H1 (cell line): ENCODE results near the gene TSTD2. TPM values are rescaled to one million over a fixed set of nuclear protein-coding genes. Genes with fewer than 3 reads are reported as not detected.
A peak's percentile ranks its signal among the peaks of the same experiment; 100 is the strongest.

ENCODE experiments used
- CTCF ChIA-PET: fragments of 300-600 bp; sonication (Branson Sonifier 250); formaldehyde crosslinking; loops from one replicate; lab custom pipeline; 2021; ENCODE audit not compliant: partially characterized antibody; lab: Charles Lee
- POLR2A ChIA-PET: fragments of 300-600 bp; sonication (Branson Sonifier 250); formaldehyde crosslinking; loops from one replicate; lab custom pipeline; 2021; ENCODE audit warnings: inconsistent platforms; ENCODE audit not compliant: partially characterized antibody; lab: Charles Lee
- DNase-seq, 2 experiments: peaks; one replicate each; pipeline versions ENCODE4 v3.0.0 to v3.0.0-alpha.2; 2010 to 2022; ENCODE audit warnings: low spot score in 2 of 2, low read depth in 1 of 2, mixed read lengths in 1 of 2
- FAIRE-seq: peaks from 2 replicates; lab custom pipeline; 2011; peaks lifted over from hg19 to GRCh38; lab: Jason Lieb, UNC
- H2AFZ ChIP-seq: 2 replicates; pipeline ENCODE4 v1.8.1; 2012; ENCODE audit warnings: low read length, inconsistent platforms
- H2AK5ac ChIP-seq: 2 replicates; pipeline ENCODE4 v1.6.1; 2013; ENCODE audit warnings: low read depth, low read length
- H2BK120ac ChIP-seq: replicated peaks from 2 replicates; pipeline ENCODE3; 2013; ENCODE audit warnings: low read depth, low read length, inconsistent platforms
- H2BK12ac ChIP-seq: 2 replicates; pipeline ENCODE4 v1.6.1; 2013; ENCODE audit warnings: low read depth, low read length
- H2BK15ac ChIP-seq: 2 replicates; pipeline ENCODE4 v1.6.1; 2013; ENCODE audit warnings: low read length
- H2BK20ac ChIP-seq: 2 replicates; pipeline ENCODE4 v1.6.1; 2013; ENCODE audit warnings: low read length
- H2BK5ac ChIP-seq: 2 replicates; pipeline ENCODE4 v1.6.1; 2013; ENCODE audit warnings: low read depth, low read length
- H3K14ac ChIP-seq: 2 replicates; pipeline ENCODE4 v1.6.1; 2013; ENCODE audit warnings: inconsistent platforms; ENCODE audit not compliant: insufficient read length
- H3K18ac ChIP-seq: 2 replicates; pipeline ENCODE4 v1.6.1; 2013; ENCODE audit warnings: low read length; ENCODE audit errors: extremely low read depth
- H3K23ac ChIP-seq: 2 replicates; pipeline ENCODE4 v1.6.1; 2013; ENCODE audit warnings: inconsistent platforms; ENCODE audit not compliant: insufficient read length
- H3K23me2 ChIP-seq: 2 replicates; pipeline ENCODE4 v1.6.1; 2013; ENCODE audit warnings: low read depth, low read length
- H3K27ac ChIP-seq: 2 replicates; pipeline ENCODE4 v1.6.1; 2011; ENCODE audit warnings: low read depth, low read length, inconsistent platforms
- H3K27me3 ChIP-seq, 4 experiments: replicated peaks in 1 of 4; 1 replicate in 1 of 4; 2 replicates in 3 of 4; pipeline versions ENCODE4 v1.6.1 to v1.8.1; 2011 to 2013; ENCODE audit warnings: low read length in 3 of 4, mild to moderate bottlenecking in 3 of 4, inconsistent platforms in 2 of 4, mixed read lengths in 2 of 4, moderate library complexity in 1 of 4; ENCODE audit not compliant: control insufficient read depth in 3 of 4, insufficient read depth in 3 of 4; ENCODE audit errors: extremely low read depth in 1 of 4
- H3K36me3 ChIP-seq, 4 experiments: 2 replicates each; pipeline versions ENCODE4 v1.6.1 to v1.8.1; 2011 to 2013; ENCODE audit warnings: mild to moderate bottlenecking in 4 of 4, low read length in 3 of 4, moderate library complexity in 2 of 4, control low read depth in 1 of 4, inconsistent platforms in 1 of 4; ENCODE audit not compliant: insufficient read depth in 4 of 4, control insufficient read depth in 2 of 4
- H3K4ac ChIP-seq: replicated peaks from 2 replicates; pipeline ENCODE3; 2013; ENCODE audit warnings: low read length, low read depth, mixed read lengths, inconsistent platforms; ENCODE audit not compliant: insufficient read length
- H3K4me1 ChIP-seq, 4 experiments: replicated peaks in 1 of 4; 1 replicate in 1 of 4; 2 replicates in 3 of 4; pipeline versions ENCODE4 v1.6.1 to v1.8.1; 2011 to 2013; ENCODE audit warnings: low read length in 3 of 4, inconsistent platforms in 2 of 4, mixed read lengths in 1 of 4; ENCODE audit not compliant: insufficient read depth in 4 of 4, control insufficient read depth in 3 of 4
- H3K4me2 ChIP-seq, 2 experiments: 2 replicates each; pipeline versions ENCODE4 v1.6.1 to v1.8.1; 2011 to 2013; ENCODE audit warnings: low read depth in 2 of 2, low read length in 2 of 2, control low read depth in 1 of 2, inconsistent platforms in 1 of 2, mild to moderate bottlenecking in 1 of 2; ENCODE audit not compliant: insufficient read depth in 1 of 2
- H3K4me3 ChIP-seq, 4 experiments: fragments of 200-600, 300-600 bp in 1 of 4; sonication (generic), shearing (Covaris generic), sonication (Bioruptor Twin) in 1 of 4; 2 replicates each; pipeline versions ENCODE4 v1.5.1 to v1.8.1; 2011 to 2016; ENCODE audit warnings: low read length in 4 of 4, low read depth in 3 of 4, control low read depth in 2 of 4, inconsistent platforms in 2 of 4, mild to moderate bottlenecking in 2 of 4, mixed read lengths in 1 of 4, moderate library complexity in 1 of 4; ENCODE audit not compliant: insufficient read depth in 2 of 4; ENCODE audit errors: extremely low read depth in 1 of 4
- H3K56ac ChIP-seq: replicated peaks from 2 replicates; pipeline ENCODE3; 2013; ENCODE audit warnings: low read depth, mild to moderate bottlenecking, mixed read lengths, low read length, inconsistent platforms; ENCODE audit not compliant: insufficient read length
- H3K79me1 ChIP-seq: 2 replicates; pipeline ENCODE4 v1.6.1; 2013; ENCODE audit warnings: low read depth, low read length, control low read depth
- H3K79me2 ChIP-seq, 2 experiments: 2 replicates each; pipeline versions ENCODE4 v1.6.1 to v1.8.1; 2012 to 2013; ENCODE audit warnings: low read length in 2 of 2, mild to moderate bottlenecking in 2 of 2, inconsistent platforms in 1 of 2; ENCODE audit not compliant: insufficient read depth in 2 of 2, control insufficient read depth in 1 of 2
- H3K9ac ChIP-seq, 4 experiments: replicated peaks in 1 of 4; 1 replicate in 1 of 4; 2 replicates in 3 of 4; pipeline versions ENCODE4 v1.6.1 to v1.8.1; 2011 to 2013; ENCODE audit warnings: low read depth in 3 of 4, low read length in 3 of 4, control low read depth in 2 of 4, mild to moderate bottlenecking in 2 of 4, moderate library complexity in 2 of 4, inconsistent platforms in 1 of 4; ENCODE audit errors: extremely low read depth in 1 of 4
- H3K9me3 ChIP-seq, 2 experiments: 2 replicates each; pipeline versions ENCODE4 v1.6.1 to v1.8.1; 2012 to 2013; ENCODE audit warnings: mild to moderate bottlenecking in 2 of 2, moderate library complexity in 2 of 2, control low read depth in 1 of 2, inconsistent platforms in 1 of 2, low read depth in 1 of 2, low read length in 1 of 2, mixed read lengths in 1 of 2; ENCODE audit not compliant: insufficient read depth in 2 of 2
- H4K20me1 ChIP-seq, 2 experiments: replicated peaks in 1 of 2; 2 replicates each; pipeline versions ENCODE3 to v1.8.1; 2011 to 2013; ENCODE audit warnings: inconsistent platforms in 2 of 2, low read length in 2 of 2, mild to moderate bottlenecking in 1 of 2; ENCODE audit not compliant: insufficient read depth in 2 of 2, control insufficient read depth in 1 of 2
- H4K5ac ChIP-seq: 2 replicates; pipeline ENCODE4 v1.6.1; 2013; ENCODE audit warnings: low read length, low read depth, mixed read lengths, inconsistent platforms; ENCODE audit not compliant: insufficient read length
- H4K8ac ChIP-seq: 2 replicates; pipeline ENCODE4 v1.8.0; 2013; ENCODE audit warnings: mild to moderate bottlenecking, moderate library complexity, low read length, inconsistent platforms; ENCODE audit not compliant: insufficient read depth; ENCODE audit errors: extremely low read depth
- H4K91ac ChIP-seq: replicated peaks from 2 replicates; pipeline ENCODE3; 2013; ENCODE audit warnings: low read length, mixed read lengths, inconsistent platforms; ENCODE audit not compliant: insufficient read length
- HDAC2 ChIP-seq, 2 experiments: fragments of 300-600 bp in 1 of 2; sonication (generic) in 1 of 2; IDR thresholded peaks; 2 replicates each; pipeline ENCODE4 v1.6.1; 2011 to 2012; ENCODE audit warnings: low read depth in 2 of 2, low read length in 2 of 2, mild to moderate bottlenecking in 2 of 2, moderate library complexity in 2 of 2, borderline replicate concordance in 1 of 2, inconsistent platforms in 1 of 2
- WGBS, 2 experiments: shearing (Covaris generic) in 1 of 2; methylation state at CpG; one replicate each; pipeline versions ENCODE4 v1.1.6 to v1.1.7; 2013 to 2015; ENCODE audit warnings: low lambda C conversion rate in 2 of 2, mixed read lengths in 2 of 2, inconsistent platforms in 1 of 2, low coverage in 1 of 2, missing lambda C conversion rate in 1 of 2; ENCODE audit not compliant: insufficient replicate concordance in 2 of 2, insufficient coverage in 1 of 2, insufficient read length in 1 of 2; ENCODE audit errors: extremely low coverage in 1 of 2, missing lambda C conversion rate in 1 of 2; 5-methylcytosine and 5-hydroxymethylcytosine counted together
- polyA plus RNA-seq, 7 experiments: library from polyadenylated mRNA; depleted of rRNA in 3 of 7; stranded (reverse) in 5 of 7; unstranded in 2 of 7; fragments of >200 nt in 5 of 7; fragments of 200-250 nt in 2 of 7; gene quantifications; 1 replicate in 5 of 7; 2 replicates in 1 of 7; 4 replicates in 1 of 7; pipeline versions ENCODE4 v1.2.1 to v1.2.3, GENCODE V29; 2011 to 2013; ENCODE audit warnings: missing spikeins in 2 of 7, mixed read lengths in 2 of 7
- total RNA-seq: library from RNA; stranded (reverse); fragmentation: NEBNext Ultra II Directional; extraction: Animal tissue kit (Norgen Biotek cat#: 25700); gene quantifications from 2 replicates; pipeline ENCODE4 v1.2.1, GENCODE V29; 2021
- TF ChIP-seq, protein P1 (sequence below): IDR thresholded peaks from 2 replicates; pipeline ENCODE4 v1.6.1; 2012; ENCODE audit warnings: low read length, inconsistent platforms

TSTD2 gene
- total and polyA plus RNA-seq, 2 of the 8 experiments (the other 6 are each of a cell fraction or from before 2014, with no cell fraction given) = 16.1 to 17.5 TPM

DNA sequence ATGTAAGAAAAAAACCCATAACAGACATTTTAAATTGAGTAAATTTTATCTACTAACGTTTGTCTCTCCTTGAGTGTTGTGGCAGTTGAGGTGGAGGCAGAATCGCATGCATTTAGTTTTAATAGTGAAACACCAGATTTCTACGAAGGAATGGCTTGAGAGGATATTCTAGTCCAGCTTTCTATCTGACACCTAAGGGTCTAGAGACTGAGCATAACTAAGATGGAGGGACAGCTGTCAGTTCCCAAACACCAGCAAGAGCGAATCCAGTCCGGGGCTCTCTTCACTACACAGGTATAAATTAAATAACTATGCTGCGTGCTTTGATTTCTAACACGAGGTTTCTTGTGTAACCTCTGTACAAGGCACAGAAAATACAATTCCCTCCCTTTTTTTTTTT lies 1.9 kb upstream of the TSTD2 start:
- Histone ChIP-seq H3K79me1 (peaks cover under 1% of the 10 kb centered on the region), H2BK15ac (no peak overlapping the region), H3K36me3 (no peaks in the 10 kb centered on the region), H3K27ac (no peak overlapping the region), H3K56ac (no peak overlapping the region), H4K20me1 (peaks cover 11% of the 10 kb centered on the region in 2 experiments), H3K23ac (no peak overlapping the region), H3K4ac (no peak overlapping the region), H3K27me3 (no peaks in the 10 kb centered on the region), H3K23me2 (peaks cover 5% of the 10 kb centered on the region), H3K18ac (no peak overlapping the region), H4K8ac (no peak overlapping the region), H3K9me3 (no peaks in the 10 kb centered on the region), H3K9ac (no peak overlapping the region), H2BK20ac (no peak overlapping the region), H3K4me3 (peak overlapping the region in 2 of 4 experiments; percentile 70 to 87; a peak in 4 of 8 replicates), H2AK5ac (no peak overlapping the region), H3K4me1 (peaks cover 0 to 6% (median 3%) of the 10 kb centered on the region in 4 experiments; a peak in 5 of 7 replicates), H3K4me2 (peak overlapping the region; percentile 72 to 89; a peak in 3 of 4 replicates), H4K91ac (no peak overlapping the region), H2BK12ac (no peak overlapping the region), H2BK5ac (no peak overlapping the region), H3K14ac (no peak overlapping the region), H2BK120ac (no peak overlapping the region), H3K79me2 (peaks cover 31 to 80% of the 10 kb centered on the region in 2 experiments)
- DNase-seq (no peak), FAIRE-seq (no peak)
- ChIA-PET CTCF (interaction anchor here (0.7 kb wide), 1 partner anchor 148 kb away, joined by 3 read pairs; no protein-coding TSS in a partner anchor), POLR2A (no interaction called here)
- WGBS, 2 experiments = 83% methylated on average over 7 of the region's 7 CpGs; no CpG with 5 or more reads in 1 of the 2 experiments
- no peak for TF ChIP-seq HDAC2 (IDR thresholded peaks at IDR 0.05; ENCODE audit: borderline replicate concordance in 1 of 2, low read depth in 2 of 2, low read length in 2 of 2)
- TF ChIP-seq, protein P1, sequence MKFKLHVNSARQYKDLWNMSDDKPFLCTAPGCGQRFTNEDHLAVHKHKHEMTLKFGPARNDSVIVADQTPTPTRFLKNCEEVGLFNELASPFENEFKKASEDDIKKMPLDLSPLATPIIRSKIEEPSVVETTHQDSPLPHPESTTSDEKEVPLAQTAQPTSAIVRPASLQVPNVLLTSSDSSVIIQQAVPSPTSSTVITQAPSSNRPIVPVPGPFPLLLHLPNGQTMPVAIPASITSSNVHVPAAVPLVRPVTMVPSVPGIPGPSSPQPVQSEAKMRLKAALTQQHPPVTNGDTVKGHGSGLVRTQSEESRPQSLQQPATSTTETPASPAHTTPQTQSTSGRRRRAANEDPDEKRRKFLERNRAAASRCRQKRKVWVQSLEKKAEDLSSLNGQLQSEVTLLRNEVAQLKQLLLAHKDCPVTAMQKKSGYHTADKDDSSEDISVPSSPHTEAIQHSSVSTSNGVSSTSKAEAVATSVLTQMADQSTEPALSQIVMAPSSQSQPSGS = no peak
- TF ChIP-seq, all 59 proteins: peak for 0
- H2AFZ ChIP-seq = no peak overlapping the region
- no peak overlapping the region for H4K5ac ChIP-seq
